Activated CD8-positive, alpha-beta memory T cell treated with anti-CD3 and anti-CD28 coated beads, Interleukin-2, amount 50 U/mL, for 48 hours (primary cell): Measurements from ENCODE around the gene PTPRK.

Experiments
- DNase-seq: peaks from one replicate; pipeline ENCODE4 v3.0.0-alpha.2; 2020

PTPRK gene

DNA sequence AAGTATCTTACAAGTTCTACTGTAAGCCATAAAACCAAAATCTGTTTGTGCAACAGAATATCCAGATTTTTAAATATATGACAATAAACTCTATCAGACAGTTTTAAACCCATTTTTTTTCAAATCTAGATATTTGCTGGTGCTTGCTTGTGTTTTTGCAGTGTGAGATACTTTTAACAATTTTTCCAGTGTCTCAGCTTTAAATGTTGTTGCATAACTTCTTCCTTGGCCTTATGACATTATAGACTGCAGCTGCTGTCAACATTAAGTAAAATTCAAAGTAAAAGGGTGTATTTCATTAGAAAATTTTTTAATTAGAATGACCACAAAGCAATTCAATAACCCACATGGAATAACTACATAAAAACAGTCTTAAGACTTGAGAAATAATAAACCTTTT, 139.5 kb downstream of the PTPRK start:
- no peak for DNase-seq

DNA sequence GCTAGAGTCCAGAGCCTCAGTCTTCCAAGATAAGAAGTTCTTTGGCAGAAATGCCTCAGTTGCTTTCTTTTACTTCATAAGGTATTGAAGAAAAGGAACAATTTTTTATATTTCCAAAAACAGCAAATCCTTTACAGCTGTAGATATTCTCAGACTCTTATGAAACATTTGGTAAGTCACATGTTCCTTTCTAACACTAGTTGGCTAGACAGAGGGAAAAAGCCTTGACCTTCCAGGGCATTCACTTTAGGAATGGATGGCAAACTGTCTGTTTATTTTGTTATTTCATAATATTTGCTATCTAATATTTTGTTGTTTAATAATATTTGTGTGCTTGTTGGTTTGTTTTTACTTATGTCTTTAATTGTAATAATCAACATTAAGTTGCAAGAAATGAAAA, 140.8 kb downstream of the PTPRK start:
- no peak for DNase-seq

DNA sequence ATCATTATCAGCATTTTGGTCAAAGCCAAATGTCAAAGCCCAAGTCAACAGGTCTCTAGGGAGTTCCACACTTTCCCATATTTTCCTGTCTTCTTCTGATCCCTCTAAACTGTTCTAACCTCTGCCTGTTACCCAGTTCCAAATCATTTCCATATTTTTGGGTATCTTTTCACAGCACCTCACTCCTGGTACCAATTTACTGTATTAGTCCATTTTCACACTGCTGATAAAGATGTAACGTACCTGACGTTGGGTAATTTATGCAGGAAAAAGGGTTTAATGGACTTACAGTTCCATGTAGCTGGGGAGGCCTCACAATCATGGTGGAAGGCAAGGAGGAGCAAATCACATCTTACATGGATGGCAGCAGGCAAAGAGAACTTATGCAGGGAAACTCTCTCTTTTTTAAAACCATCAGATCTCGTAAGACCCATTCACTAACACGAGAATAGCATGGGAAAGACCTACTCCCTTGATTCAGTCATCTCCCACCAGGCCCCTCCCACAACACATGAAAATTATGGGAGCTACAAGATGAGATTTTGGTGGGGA, 143.4 kb downstream of the PTPRK start:
- no peak for DNase-seq

DNA sequence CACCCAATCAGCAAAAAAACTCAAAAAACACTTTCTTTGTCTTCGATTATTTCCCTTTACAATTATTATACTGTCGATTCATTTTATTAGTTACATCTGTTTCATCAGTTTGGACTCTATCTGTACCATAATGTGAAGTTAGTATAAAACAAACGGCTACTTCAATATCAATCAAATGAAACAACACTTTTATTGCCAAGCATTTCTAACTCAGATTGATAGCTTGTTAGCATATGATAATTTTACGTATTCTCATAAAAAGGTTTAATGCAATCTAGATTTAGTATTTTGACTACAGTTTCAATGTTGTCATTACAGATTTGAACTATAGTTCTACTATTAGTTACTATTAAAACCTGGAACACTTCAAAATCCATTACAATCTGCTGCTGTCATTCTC, 149.3 kb downstream of the PTPRK start:
- DNase-seq, result no peak

DNA sequence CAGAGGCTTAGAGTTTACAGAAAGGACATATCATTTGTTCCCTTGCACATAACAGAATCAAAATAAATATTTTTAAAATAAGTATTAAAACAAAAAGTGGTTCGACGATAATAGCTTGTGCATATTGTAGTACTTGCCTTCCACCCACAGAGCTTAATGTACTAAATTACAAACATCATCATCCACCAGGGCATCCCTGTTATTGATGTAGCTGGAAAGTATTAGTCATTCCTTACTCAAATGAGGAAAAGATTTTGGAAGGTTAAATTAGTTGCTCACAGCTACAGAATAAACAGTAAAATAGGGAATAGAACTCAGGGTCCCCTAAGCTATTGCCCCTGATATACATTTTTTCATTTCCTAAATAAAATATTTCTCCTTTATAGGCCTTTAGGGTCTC, 150.3 kb downstream of the PTPRK start:
- no peak for DNase-seq

DNA sequence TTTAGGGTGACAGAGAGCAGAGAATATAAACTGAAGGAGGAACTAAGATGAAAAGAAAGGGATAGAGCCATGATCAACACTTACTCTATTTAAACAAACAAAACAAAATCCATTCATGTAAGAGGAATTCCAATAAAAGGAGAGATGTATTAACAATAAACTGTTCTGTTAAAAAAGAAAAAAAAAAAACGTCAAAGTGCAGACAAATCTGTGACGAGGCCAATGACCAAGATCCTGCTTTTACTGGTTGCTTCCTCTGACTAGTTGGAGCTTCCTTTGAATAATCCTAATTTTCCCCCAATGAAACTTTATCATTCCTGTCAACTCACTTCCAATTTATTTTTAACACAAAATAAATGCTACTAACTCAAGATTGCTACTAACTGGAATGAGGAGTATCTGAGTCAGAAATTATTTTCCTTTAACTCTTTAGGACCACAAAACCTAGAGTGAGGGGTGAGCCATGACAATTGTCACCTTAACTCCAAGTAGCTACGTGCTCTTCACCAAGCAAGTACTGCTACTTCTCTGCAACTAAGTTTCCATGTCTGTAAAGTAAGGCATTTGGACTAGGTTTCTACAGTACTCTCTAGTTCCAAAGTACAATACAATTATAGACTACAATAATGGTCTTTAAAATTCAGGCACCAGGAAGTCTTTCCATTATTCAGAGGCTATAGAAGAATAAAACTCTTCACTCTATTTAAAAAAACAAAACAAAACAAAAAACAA, 152.0 kb downstream of the PTPRK start:
- DNase-seq, result no peak

DNA sequence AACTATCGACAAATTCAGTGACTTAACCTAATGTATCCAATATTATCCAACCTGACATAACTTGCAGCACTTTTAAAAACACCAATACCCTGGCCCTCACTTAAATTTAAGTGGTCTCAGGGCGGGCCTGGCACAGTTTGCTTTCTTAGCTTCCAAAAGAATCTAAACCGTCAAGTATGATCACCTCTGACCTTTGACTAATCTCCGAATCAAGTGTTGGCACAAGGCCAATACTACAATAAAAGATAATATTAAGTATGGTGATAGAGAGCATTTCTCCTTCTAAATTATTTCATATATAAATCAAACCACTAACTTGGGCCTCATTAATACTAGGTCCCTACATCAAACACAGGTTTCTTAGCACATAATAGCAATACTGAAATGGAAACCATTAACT, 153.0 kb downstream of the PTPRK start:
- no peak for DNase-seq

DNA sequence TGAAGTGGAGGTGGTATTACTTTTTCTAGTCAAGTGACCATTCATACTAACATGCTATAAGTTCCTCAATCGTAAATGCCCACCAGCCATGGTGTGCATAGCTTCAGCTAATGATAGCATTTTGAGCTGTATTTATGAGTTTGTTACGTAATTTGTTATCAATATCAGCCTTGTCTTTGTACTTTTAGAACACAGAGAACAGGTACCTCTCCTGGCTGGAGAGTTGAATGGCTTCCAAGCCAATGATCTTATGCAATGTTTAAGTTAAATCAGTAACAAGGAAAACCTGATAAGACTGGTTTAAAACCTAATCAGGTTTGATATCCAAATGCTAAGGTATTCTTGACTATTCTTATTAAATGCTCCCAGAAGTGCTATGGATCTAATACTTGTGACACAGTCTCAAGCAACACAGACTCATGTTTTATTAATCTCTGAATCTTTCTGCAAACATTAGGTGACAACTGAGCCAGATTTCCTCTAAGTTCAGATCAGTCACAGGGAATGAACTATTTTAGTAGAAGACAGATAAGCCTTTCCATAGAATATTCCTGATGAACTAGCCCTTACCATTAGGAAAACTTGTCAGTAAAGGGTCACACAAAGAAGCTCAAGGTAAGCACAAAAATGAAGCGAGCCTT, 154.8 kb downstream of the PTPRK start:
- no peak for DNase-seq

DNA sequence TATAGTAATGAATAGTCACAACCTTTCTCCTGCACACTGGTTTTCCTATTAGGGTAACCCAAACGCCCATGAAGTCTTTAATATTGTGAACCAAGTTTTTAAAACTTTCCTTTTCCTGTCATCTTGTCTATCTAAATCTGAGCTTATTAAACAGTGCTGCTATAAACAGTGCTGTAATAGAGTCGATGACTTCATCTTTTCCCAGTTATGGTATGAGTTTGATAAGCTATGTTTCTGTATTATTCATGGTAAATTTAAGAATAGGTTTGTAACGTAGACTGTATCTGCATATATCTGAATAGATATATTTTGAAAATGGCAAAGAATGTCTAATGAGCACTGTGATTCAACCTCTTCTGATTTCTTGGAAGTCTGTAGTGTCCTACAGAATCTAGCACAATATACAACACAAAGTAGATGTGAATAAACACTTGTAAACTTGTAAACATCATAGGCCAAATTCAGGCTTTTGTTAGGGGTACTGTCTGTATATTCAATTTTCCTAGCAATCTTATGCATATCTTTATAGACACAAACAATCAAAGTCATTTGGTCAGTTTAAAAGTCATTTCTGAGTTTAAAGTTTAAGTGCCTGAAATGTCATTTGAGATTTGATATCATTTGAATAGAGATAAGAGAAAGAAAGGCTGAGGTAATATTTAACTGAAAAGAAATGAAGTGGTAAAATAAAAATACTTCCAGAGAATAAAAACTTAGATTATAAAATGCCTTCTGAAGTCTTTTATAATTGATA, 155.5 kb downstream of the PTPRK start:
- no peak for DNase-seq

DNA sequence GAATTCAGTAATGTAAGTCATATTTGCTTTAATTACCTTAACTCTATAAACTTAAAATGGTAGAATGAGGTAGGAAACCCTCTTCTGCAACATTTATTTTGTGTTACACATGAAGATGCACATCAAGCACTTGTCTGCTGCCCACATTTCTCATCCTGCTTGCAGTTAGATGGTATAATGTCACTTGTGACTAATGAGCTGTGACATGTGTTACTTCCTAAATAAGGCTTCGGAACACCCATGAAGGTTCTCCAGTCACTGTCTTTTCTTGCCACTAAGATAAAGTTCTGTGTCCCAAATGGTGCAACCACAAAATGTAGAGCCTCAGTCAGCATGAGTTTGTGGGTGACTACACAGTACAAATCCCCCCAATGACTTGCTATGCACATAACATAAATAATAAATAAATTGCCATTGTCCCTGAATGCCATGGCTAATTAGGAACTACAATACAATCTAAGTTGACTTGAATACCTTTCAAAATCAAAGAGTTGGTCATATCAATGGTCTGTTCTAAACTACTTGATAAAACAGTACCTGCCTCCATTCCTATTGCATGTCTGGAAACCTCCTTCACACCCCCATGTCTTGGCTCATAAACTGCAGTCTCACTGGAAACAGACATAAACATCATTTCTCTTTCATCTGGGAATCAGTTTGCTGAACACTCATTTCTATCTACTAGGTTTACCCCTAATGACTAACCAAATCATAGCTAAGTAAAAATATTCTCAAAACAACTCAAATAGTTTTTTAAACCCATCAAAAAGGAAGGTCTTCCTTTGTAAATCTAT, 157.2 kb downstream of the PTPRK start:
- DNase-seq, result no peak

DNA sequence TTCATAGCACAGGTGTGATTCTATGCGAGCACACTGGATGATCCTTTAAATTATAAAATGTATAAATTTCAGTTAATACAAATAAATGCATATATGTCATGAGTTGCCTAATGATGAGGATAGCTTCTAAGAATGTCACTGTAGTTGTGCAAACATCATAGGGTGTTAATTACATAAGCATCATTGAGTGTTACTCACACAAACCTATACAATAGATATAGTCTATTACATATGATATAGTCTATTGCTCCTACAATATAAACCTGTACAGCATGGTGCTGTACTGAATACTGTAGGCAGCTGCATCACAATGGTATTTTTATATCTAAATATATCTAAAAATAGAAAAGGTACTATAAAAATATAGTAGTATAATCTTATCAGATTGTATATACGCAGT, 159.0 kb downstream of the PTPRK start:
- DNase-seq, result no peak

DNA sequence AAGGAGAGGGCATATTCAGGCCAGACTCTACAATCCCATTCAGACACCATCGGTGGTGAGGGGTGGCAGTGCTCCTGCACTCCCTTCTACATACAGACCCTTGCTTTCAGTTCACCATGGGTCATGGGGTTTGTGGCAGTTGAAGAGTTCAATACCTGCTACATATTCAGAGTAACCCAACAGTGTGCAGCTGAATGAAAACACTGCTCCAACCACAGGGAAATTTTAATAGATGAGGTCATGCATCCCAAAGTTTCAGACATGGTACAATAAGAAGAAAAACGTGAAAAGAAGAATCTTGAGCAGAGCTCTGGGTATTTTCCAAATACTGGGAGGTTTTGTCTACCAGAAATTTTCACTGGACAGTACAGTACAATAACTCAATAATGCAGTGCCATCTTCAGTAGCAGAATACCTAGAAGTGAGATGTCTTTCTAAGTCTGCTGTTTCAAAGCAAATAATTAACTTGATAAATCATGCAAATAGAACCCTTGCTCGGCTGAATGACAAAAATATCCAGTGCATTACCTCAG, 162.1 kb downstream of the PTPRK start:
- DNase-seq, result no peak

DNA sequence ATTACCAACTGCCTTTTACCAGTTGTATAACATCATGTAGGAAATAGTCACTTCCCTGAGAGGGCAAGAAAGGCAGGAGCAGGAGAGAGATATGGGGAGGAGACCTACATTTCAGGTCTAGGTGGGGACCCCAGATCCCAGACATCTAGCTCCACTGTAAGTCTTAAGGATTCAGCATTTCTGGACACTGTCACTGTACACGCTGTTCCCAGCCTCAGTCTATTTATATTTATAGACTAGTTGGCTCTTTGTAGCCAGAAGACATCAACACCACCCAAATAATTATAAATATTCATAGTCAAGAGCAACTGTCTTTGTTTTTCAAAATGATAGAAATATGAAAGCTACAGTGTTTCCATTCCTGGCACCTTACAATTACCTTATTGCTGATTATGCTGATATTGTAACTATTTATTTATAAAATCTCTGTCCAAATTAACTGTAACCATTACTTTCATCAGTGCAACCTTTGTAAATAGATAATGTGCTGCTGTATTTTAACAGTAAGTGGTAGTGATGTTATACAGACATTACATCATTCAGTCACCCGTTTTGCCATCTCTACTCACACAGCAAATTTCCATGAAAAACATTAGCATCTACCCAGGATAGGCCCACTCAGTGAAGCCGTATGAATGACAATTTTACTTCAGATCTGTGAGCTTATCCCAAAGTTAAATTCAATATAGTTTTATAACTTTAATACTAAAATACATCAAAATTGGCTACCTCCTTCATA, 162.8 kb downstream of the PTPRK start:
- DNase-seq, result no peak

DNA sequence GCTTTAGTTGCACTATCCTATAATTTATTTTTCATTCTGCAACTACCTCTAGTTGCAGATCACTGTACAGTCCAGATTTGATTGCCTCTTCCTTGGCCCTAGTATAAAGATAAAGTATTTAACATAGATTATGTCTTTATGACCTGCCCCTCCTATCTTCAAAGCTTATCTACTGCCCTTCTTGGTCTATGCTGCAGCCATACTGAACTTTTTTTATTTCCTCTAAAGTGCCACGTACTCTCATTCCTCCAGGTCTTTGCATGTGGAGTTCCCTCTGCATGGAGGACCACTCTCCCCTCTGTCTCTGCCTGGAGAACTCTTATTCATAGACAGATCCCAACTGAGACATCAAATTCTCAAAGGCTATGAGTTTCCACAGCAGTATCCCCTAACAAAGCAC, 168.0 kb downstream of the PTPRK start:
- DNase-seq, result no peak

DNA sequence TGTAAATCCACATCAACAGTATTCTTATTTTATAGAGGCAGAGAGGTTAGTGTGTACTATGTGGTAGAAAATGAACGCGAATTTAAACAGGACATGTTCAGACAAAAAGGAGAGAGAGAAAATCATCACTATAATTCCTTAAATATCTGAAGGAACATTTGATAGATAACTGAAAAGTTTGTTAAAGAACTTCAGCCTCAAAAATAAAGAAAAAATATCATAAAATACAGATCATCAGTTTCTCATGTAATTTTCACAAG, 169.2 kb downstream of the PTPRK start:
- DNase-seq, result no peak

DNA sequence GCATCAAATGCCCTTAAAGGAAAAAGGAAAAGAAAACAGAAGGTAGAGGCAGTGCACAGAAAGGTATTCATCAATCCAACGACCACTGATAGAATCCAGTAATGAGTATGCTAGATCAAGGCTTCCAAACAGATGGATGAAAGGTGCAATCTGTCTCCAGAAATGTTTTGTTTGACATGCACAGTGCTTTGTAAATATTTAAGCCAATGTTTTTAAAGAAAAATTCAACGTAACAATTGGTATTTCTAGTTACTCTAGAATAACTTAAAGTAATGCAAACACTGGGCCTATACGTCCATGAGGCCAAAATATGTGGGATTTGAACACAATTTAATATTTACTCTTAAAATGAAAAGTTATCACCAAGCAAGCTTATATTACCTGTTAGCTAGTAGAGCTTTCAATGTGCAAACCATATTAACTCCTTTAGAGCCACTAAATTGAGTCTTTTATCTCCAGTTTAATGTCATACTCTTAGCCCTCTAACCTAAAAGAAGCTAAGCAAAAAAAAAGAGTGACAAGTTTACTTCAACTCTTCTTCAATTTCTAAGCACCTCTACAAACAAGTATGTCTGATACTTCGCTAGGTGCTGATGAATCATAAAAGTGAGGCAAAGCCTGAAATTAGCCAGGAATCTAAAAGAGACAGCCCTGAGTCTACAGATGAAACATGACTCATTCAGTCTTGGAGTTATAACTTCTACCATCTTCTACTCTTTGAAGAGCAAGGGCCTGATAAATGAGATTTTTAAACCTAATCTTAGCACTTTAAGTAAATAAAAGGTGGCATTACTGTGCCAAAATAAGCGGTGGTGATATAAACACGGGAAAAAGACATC, 169.8 kb downstream of the PTPRK start:
- no peak for DNase-seq

DNA sequence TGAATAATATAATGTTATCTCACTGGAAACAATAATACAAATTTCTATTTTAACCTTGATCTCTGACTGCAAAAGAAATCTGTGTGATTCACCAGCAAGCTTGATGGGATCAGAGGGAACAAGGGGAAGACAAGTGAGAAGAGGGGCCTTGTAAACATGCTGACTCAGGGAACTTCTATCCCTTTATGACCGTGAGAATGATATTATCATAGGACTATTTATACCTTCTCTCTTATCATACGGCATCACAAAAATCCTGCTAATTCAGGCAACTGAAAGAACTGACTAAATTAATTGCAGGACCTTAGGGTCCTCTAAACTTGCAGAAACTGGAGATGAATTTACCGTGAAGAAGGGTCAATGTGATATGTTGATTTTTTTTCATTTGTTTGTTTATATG, 173.3 kb downstream of the PTPRK start:
- DNase-seq, result no peak

DNA sequence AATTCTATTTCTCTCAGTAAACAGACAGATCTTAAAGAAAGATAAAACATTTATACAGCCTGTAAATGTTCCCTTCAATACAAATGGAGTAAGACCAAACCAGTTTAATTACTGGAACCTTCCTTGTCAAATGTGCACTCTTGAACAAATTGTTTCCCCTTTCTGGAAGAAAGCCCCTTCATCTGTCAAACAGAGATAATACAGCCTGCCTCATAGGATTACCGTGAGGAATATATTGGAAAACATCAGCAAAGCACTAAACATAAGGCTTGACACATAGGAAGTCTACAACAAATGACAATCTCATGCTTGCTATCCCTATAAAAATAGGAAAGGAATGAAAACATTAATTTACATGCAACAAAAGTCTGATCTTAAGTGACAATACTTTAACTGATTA, 173.8 kb downstream of the PTPRK start:
- DNase-seq, result no peak

DNA sequence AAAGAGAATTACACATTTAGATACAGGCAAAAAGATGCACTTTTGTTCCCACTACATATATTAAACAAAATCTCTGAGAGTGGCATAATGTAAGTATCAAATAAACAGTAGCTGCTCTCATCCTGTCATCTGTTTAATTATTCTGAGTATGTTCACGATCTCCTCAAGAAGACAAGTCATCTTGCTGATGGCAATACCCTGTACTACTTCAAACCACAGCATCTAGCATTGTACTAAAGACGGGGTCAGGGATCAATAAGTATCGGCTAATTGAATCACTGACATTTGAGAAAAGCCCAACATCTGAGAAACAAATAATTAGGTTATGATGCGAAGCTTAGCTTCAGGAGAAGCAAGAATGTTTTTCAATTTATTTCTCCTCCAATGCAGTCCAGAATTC, 175.1 kb downstream of the PTPRK start:
- no peak for DNase-seq

DNA sequence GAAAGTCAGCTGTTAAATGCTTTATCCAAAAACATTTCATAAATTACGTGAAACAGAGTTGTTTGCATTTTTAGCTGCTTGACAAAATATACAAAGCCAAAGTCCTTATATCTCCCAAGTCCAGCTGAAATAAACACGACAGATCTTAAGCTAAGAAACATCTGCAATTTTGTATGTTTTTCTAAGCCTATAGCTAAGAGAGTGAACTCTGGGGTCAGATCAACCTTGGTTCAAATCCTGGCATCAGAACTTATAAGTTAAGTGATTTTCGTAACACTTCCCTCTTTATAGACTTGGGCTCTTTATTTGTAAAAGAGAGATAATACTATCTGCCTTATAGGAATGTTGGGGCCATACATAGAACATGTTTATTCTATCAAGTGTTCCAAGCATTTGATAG, 176.7 kb downstream of the PTPRK start:
- DNase-seq, result no peak
